NB4 (cell line): Measurements from ENCODE around the gene NAV3.

Experiments used
- DNase-seq: peaks from one replicate; pipeline ENCODE4 v3.0.0; 2010; ENCODE audit warnings: low read depth
- H3K4me3 ChIP-seq: one replicate; pipeline ENCODE4 v1.5.1; 2011; ENCODE audit warnings: mild to moderate bottlenecking, low read depth, low read length, moderate library complexity
- MYC ChIP-seq: IDR thresholded peaks from 2 replicates; pipeline ENCODE4 v1.6.1; 2011; ENCODE audit warnings: low read depth, low read length
- POLR2A ChIP-seq: IDR thresholded peaks from 2 replicates; pipeline ENCODE4 v1.6.1; 2011; ENCODE audit warnings: mild to moderate bottlenecking; ENCODE audit not compliant: insufficient read length; ENCODE audit errors: extremely low read depth
- TF ChIP-seq, protein P1 (sequence below): IDR thresholded peaks from one replicate; pipeline ENCODE4 v1.5.1; 2012; ENCODE audit warnings: low read depth, low read length
- TF ChIP-seq, protein P2 (sequence below): IDR thresholded peaks from 2 replicates; pipeline ENCODE4 v1.6.1; 2011; ENCODE audit warnings: low read depth, low read length

The NAV3 gene

DNA sequence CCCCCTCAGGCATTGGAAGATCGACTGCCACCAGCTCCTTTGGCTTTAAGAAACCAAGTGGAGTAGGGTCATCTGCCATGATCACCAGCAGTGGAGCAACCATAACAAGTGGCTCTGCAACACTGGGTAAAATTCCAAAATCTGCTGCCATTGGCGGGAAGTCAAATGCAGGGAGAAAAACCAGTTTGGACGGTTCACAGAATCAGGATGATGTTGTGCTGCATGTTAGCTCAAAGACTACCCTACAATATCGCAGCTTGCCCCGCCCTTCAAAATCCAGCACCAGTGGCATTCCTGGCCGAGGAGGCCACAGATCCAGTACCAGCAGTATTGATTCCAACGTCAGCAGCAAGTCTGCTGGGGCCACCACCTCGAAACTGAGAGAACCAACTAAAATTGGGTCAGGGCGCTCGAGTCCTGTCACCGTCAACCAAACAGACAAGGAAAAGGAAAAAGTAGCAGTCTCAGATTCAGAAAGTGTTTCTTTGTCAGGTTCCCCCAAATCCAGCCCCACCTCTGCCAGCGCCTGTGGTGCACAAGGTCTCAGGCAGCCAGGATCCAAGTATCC is 288.7 kb downstream of the NAV3 start:
- TF ChIP-seq POLR2A = no peak
- TF ChIP-seq, protein P1, sequence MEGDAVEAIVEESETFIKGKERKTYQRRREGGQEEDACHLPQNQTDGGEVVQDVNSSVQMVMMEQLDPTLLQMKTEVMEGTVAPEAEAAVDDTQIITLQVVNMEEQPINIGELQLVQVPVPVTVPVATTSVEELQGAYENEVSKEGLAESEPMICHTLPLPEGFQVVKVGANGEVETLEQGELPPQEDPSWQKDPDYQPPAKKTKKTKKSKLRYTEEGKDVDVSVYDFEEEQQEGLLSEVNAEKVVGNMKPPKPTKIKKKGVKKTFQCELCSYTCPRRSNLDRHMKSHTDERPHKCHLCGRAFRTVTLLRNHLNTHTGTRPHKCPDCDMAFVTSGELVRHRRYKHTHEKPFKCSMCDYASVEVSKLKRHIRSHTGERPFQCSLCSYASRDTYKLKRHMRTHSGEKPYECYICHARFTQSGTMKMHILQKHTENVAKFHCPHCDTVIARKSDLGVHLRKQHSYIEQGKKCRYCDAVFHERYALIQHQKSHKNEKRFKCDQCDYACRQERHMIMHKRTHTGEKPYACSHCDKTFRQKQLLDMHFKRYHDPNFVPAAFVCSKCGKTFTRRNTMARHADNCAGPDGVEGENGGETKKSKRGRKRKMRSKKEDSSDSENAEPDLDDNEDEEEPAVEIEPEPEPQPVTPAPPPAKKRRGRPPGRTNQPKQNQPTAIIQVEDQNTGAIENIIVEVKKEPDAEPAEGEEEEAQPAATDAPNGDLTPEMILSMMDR = no peak
- DNase-seq = no peak
- H3K4me3 ChIP-seq = no peak overlapping the region

DNA sequence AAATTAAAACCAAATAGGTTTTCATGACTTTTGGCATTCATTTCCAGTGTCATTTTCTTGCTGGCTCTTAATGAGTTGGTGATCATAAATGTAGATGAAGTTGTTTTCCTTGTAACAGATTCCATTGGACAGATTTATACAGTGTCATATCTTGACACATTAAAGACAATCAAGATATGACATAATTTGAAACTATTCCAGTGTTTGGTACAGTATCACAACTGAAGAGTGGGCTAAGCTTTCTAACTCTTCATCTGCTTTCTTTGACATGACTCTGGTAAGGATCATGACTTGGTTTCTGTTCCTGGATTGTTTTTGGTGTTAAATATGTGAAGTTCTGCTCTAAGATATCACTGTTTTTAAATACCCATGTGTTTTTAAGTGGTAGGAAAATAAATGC is 289.6 kb downstream of the NAV3 start:
- TF ChIP-seq, protein P2, sequence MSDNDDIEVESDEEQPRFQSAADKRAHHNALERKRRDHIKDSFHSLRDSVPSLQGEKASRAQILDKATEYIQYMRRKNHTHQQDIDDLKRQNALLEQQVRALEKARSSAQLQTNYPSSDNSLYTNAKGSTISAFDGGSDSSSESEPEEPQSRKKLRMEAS = no peak
- no peak for TF ChIP-seq MYC
- TF ChIP-seq, protein P1 = no peak
- TF ChIP-seq POLR2A = no peak
- DNase-seq = no peak
- H3K4me3 ChIP-seq = no peak overlapping the region

DNA sequence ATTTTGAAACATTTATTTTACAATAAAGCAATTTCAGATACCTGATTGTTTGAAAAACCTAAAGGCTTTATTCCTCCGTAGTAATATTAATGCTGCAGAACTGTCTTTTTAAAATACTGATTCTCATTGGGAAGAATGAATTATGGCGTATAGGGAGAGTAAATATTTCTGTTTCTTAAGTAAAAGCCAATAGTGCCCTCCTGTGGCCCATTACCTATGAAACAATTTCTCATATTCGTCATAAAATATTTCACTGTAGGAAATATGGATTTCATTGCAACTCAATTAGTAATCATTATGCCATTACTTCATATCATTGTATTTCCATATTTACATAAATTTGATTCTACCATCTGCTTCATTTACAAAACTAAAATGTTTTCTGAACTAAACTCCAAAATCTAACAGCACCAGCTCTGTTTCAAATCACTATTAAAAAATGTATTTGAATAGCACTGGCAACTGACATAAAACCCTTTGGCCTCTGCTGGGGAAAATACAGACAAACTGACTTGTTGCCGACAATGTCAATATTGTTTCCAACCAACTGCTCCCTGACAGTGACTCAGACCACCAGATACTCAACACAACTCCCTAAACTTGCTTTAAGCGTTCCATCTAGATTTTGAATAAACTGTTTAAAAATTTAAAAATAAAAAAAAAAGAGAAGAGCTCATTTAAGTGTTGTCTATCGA is 290.3 kb downstream of the NAV3 start:
- H3K4me3 ChIP-seq = no peak overlapping the region
- TF ChIP-seq MYC (no peak), POLR2A (no peak)
- TF ChIP-seq, protein P1 = peak; percentile 10
- DNase-seq = peak; percentile 65

DNA sequence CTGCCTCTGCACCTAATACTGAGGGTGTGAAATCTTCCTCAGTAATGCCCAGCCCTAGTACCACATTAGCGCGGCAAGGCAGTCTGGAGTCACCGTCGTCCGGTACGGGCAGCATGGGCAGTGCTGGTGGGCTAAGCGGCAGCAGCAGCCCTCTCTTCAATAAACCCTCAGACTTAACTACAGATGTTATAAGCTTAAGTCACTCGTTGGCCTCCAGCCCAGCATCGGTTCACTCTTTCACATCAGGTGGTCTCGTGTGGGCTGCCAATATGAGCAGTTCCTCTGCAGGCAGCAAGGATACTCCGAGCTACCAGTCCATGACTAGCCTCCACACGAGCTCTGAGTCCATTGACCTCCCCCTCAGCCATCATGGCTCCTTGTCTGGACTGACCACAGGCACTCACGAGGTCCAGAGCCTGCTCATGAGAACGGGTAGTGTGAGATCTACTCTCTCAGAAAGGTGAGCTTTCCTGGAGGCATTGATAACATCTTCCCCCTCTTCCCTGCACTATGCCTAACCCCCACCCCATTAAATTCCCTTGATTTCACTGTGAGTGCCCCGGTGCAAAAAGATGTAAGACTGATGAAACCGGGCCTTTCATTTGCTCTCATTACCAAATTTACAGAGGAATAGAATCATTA is 291.4 kb downstream of the NAV3 start:
- H3K4me3 ChIP-seq = no peak overlapping the region
- DNase-seq = no peak
- TF ChIP-seq, protein P1 = no peak
- TF ChIP-seq MYC (no peak), POLR2A (no peak)
- TF ChIP-seq, protein P2 = no peak

DNA sequence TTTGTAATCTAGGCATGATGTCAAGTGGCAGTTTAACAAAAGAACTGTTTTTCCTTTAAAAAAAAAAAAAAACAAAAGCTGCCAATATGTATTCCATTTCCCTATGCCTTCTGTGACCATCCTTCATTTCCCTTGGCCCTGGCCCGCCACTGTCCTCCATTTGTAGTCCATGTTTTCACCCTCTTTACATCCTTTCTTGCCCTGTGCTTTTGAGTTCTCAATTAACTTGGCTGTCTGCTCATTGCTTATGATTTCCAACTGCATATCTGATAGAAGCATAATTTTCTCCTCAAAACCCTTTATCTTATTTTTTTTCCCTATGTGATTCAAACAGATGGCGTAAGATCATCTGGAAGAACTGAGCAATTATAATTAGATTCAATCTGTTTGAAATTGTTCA is 297.5 kb downstream of the NAV3 start:
- TF ChIP-seq, protein P2 = no peak
- no peak for TF ChIP-seq POLR2A
- TF ChIP-seq, protein P1 = no peak
- no peak for TF ChIP-seq MYC
- no peak for DNase-seq
- H3K4me3 ChIP-seq = no peak overlapping the region

DNA sequence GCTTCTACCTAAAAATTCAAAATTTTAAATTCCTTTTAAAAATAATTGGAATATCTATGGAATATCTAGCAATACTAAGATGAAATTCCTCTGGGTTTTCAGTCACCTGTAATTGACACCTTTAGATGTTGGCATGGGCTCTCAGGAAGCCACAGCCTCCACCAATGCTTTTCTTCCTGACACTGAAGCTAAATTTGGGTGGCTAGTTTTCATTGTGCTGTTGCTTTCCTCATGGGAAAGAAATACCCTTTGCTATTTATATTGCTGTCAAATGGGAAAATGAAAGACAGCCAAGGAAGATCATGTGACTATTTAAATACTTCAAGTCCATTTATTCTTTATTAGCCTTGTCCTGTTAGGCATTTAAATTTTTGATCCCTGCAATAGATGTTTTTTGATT is 313.0 kb downstream of the NAV3 start:
- no peak overlapping the region for H3K4me3 ChIP-seq
- DNase-seq = no peak
- no peak for TF ChIP-seq POLR2A
- TF ChIP-seq, protein P2 = no peak
- TF ChIP-seq, protein P1 = no peak
- no peak for TF ChIP-seq MYC
